ENCODE results near the gene GPR55. TPM values are rescaled to one million over a fixed set of nuclear protein-coding genes. Genes with fewer than 3 reads are reported as not detected.

Gene GPR55
- total RNA-seq, 1 experiment from 2014 or later = 0.19 TPM

- no peaks in the 10 kb centered on the region for H3K27me3 ChIP-seq (replicated peaks; ENCODE audit: insufficient read depth, low read depth, low read length, poor library complexity)
- intact Hi-C loops (cut with micrococcal nuclease; ENCODE audit: unreplicated experiment) = no loop called here
- ChIA-PET POLR2A (ENCODE audit: low non-redundant PET) (no interaction called here), CTCF (interaction anchor here (1.0 kb wide), 1 partner anchor 19 kb away, joined by 3 read pairs; no protein-coding TSS in a partner anchor)
- no peak for TF ChIP-seq EZH2 (IDR thresholded peaks at IDR 0.05; ENCODE audit: borderline replicate concordance, low read depth, low read length, poor library complexity, severe bottlenecking)
- TF ChIP-seq CTCF (conservative IDR thresholded peaks at IDR 0.05; ENCODE audit: low read depth, low read length) = no peak
- no peaks in the 10 kb centered on the region for H3K4me1 ChIP-seq (ENCODE audit: insufficient read depth, low read length, poor library complexity, severe bottlenecking)
- DNase-seq (ENCODE audit: low spot score) = no peak
- no peak overlapping the region for H3K27ac ChIP-seq (ENCODE audit: low read depth, low read length, poor library complexity, severe bottlenecking)
- no peaks in the 10 kb centered on the region for H3K36me3 ChIP-seq (ENCODE audit: insufficient read depth, low read length, poor library complexity, severe bottlenecking)
- no TSS peak for BruUV-seq (replicated peaks)
- no peaks in the 10 kb centered on the region for H3K9me3 ChIP-seq (ENCODE audit: low read depth, low read length, poor library complexity, severe bottlenecking)
- no peak overlapping the region for H3K4me3 ChIP-seq (ENCODE audit: low read depth, low read length, poor library complexity, severe bottlenecking)
Observed at GRCh38 chr2:230886206-230886605, 38.8 kb downstream of the GPR55 start.

GRCh38 chr2:230885463-230886130 is 39.4 kb downstream of the GPR55 start:
- intact Hi-C loops (cut with micrococcal nuclease; ENCODE audit: unreplicated experiment) = no loop called here
- Histone ChIP-seq H3K4me3 (ENCODE audit: low read depth, low read length, poor library complexity, severe bottlenecking) (no peak overlapping the region), H3K4me1 (ENCODE audit: insufficient read depth, low read length, poor library complexity, severe bottlenecking) (no peaks in the 10 kb centered on the region), H3K27me3 (replicated peaks; ENCODE audit: insufficient read depth, low read depth, low read length, poor library complexity) (no peaks in the 10 kb centered on the region), H3K9me3 (ENCODE audit: low read depth, low read length, poor library complexity, severe bottlenecking) (no peaks in the 10 kb centered on the region), H3K27ac (ENCODE audit: low read depth, low read length, poor library complexity, severe bottlenecking) (no peak overlapping the region), H3K36me3 (ENCODE audit: insufficient read depth, low read length, poor library complexity, severe bottlenecking) (no peaks in the 10 kb centered on the region)
- CTCF ChIA-PET = interaction anchor here (1.0 kb wide), 1 partner anchor 18 kb away, joined by 3 read pairs; no protein-coding TSS in a partner anchor
- POLR2A ChIA-PET (ENCODE audit: low non-redundant PET) = no interaction called here
- peak; percentile 54 for DNase-seq (ENCODE audit: low spot score)
- TF ChIP-seq EZH2 (IDR thresholded peaks at IDR 0.05; ENCODE audit: borderline replicate concordance, low read depth, low read length, poor library complexity, severe bottlenecking) (no peak), CTCF (conservative IDR thresholded peaks at IDR 0.05; ENCODE audit: low read depth, low read length) (no peak)
- no TSS peak for BruUV-seq (replicated peaks)

- no TSS peak for BruUV-seq (replicated peaks)
- POLR2A ChIA-PET (ENCODE audit: low non-redundant PET) = no interaction called here
Observed at GRCh38 chr2:230881840-230882239, 43.2 kb downstream of the GPR55 start.

More at GRCh38 chr2:230881840-230882239, 43.2 kb downstream of the GPR55 start:
- Histone ChIP-seq H3K27ac (ENCODE audit: low read depth, low read length, poor library complexity, severe bottlenecking) (no peak overlapping the region), H3K27me3 (replicated peaks; ENCODE audit: insufficient read depth, low read depth, low read length, poor library complexity) (no peaks in the 10 kb centered on the region), H3K36me3 (ENCODE audit: insufficient read depth, low read length, poor library complexity, severe bottlenecking) (peaks cover 32% of the 10 kb centered on the region), H3K4me3 (ENCODE audit: low read depth, low read length, poor library complexity, severe bottlenecking) (no peak overlapping the region), H3K4me1 (ENCODE audit: insufficient read depth, low read length, poor library complexity, severe bottlenecking) (no peaks in the 10 kb centered on the region), H3K9me3 (ENCODE audit: low read depth, low read length, poor library complexity, severe bottlenecking) (no peaks in the 10 kb centered on the region)
- CTCF ChIA-PET = no interaction called here
- intact Hi-C loops (cut with micrococcal nuclease; ENCODE audit: unreplicated experiment) = no loop called here
- no peak for TF ChIP-seq EZH2 (IDR thresholded peaks at IDR 0.05; ENCODE audit: borderline replicate concordance, low read depth, low read length, poor library complexity, severe bottlenecking)
- TF ChIP-seq CTCF (conservative IDR thresholded peaks at IDR 0.05; ENCODE audit: low read depth, low read length) = no peak
- no peak for DNase-seq (ENCODE audit: low spot score)

All from A673 (cell line).